ENCODE data around the gene PURB. TPM values are rescaled to one million over a fixed set of nuclear protein-coding genes. Genes with fewer than 3 reads are reported as not detected.

PURB gene
- total and polyA plus RNA-seq, 10 of the 15 experiments (the other 5 are each of a cell fraction or from before 2014, with no cell fraction given), result 0.77 to 18.6 (median 8.9) TPM

- TF ChIP-seq NKRF (conservative IDR thresholded peaks at IDR 0.05) (no peak), TCF12 (IDR thresholded peaks at IDR 0.05; ENCODE audit: low read depth, low read length) (no peak)
Measured at GRCh38 chr7:44918029-44918428, 32.7 kb upstream of the PURB start (continued).

- H3K4me1 ChIP-seq (ENCODE audit: control insufficient read depth, insufficient read depth, low read length), result no peaks in the 10 kb centered on the region
- H3K79me2 ChIP-seq (ENCODE audit: control insufficient read depth, insufficient read depth, low read length), result no peaks in the 10 kb centered on the region
- FAIRE-seq, result no peak
- in situ Hi-C loops (cut with MboI) (no loop called here), intact Hi-C loops (cut with micrococcal nuclease; ENCODE audit: unreplicated experiment) (no loop called here)
- H4K20me1 ChIP-seq (ENCODE audit: control insufficient read depth, insufficient read depth), result no peaks in the 10 kb centered on the region
- WGBS (ENCODE audit: insufficient coverage, insufficient replicate concordance, low lambda C conversion rate, missing lambda C conversion rate), result 66% methylated on average over 2 of the region's 2 CpGs
- ChIA-PET CTCF (interaction anchor here (0.7 to 4.5 kb wide), 5 partner anchors 10 to 219 kb away, joined by 3 to 17 read pairs (median 6); no protein-coding TSS in a partner anchor), POLR2A (no interaction called here), SMC1A (ENCODE audit: uncharacterized antibody, unreplicated experiment) (interaction anchor here (0.7 to 11.9 kb wide), 3 partner anchors 9 to 59 kb away, joined by 3 to 138 read pairs (median 3); no protein-coding TSS in a partner anchor), RAD21 (ENCODE audit: unreplicated experiment) (interaction anchor here (2.0 kb wide), 1 partner anchor 60 kb away, joined by 6 read pairs; no protein-coding TSS in a partner anchor)
- H3K36me3 ChIP-seq (ENCODE audit: control insufficient read depth in 2 of 2, insufficient read depth in 2 of 2, low read length in 1 of 2), result no peaks in the 10 kb centered on the region
- no peak overlapping the region for H3K4me2 ChIP-seq (ENCODE audit: control insufficient read depth, insufficient read depth)
- no peaks in the 10 kb centered on the region for H3K9me3 ChIP-seq (replicated peaks; ENCODE audit: control insufficient read depth, insufficient read depth, low read length)
- no peak overlapping the region for H3K4me3 ChIP-seq
- DNase-seq (ENCODE audit: low read depth, low spot score), result no peak
- BruUV-seq (replicated peaks), result no TSS peak
- no peak overlapping the region for H3K27ac ChIP-seq (ENCODE audit: control insufficient read depth, insufficient read depth)
- no peak overlapping the region for H3K9ac ChIP-seq (ENCODE audit: control insufficient read depth, insufficient read depth, low read length)
- H3K27me3 ChIP-seq (replicated peaks in 1 of 2; ENCODE audit: control insufficient read depth in 2 of 2, insufficient read depth in 2 of 2, low read length in 1 of 2), result no peaks in the 10 kb centered on the region
- no peak overlapping the region for H2AFZ ChIP-seq (ENCODE audit: control insufficient read depth, low read depth, low read length)
- no peak for ATAC-seq
- TF ChIP-seq ZBTB4 (CRISPR knock-in tag; IDR thresholded peaks at IDR 0.05) (no peak), IKZF2 (IDR thresholded peaks at IDR 0.05) (no peak), CBX5 (IDR thresholded peaks at IDR 0.05; ENCODE audit: low read depth) (no peak), USF2 (IDR thresholded peaks at IDR 0.05; ENCODE audit: borderline replicate concordance, low read depth, low read length) (no peak), EP300 (IDR thresholded peaks at IDR 0.05; ENCODE audit: borderline replicate concordance in 1 of 2, control insufficient read depth in 1 of 2, low read depth in 2 of 2, low read length in 2 of 2) (no peak), E4F1 (IDR thresholded peaks at IDR 0.05; ENCODE audit: borderline replicate concordance, partially characterized antibody) (no peak), CEBPB (IDR thresholded peaks at IDR 0.05; ENCODE audit: borderline replicate concordance in 1 of 2, low read depth in 2 of 2, low read length in 2 of 2) (no peak), PAX8 (IDR thresholded peaks at IDR 0.05) (no peak), KAT2A (conservative IDR thresholded peaks at IDR 0.05; ENCODE audit: control insufficient read depth, low read depth, low read length) (no peak), NFYA (IDR thresholded peaks at IDR 0.05; ENCODE audit: borderline replicate concordance, low read depth, low read length) (no peak), NFIC (IDR thresholded peaks at IDR 0.05; ENCODE audit: low read depth, low read length) (no peak)
Measured at GRCh38 chr7:44917465-44917864, 32.1 kb upstream of the PURB start.
